HPDE6-E6E7 (cell line): ENCODE data around the gene NR6A1.
"Not testable (repeated sequence)": the region's sequence is repeated elsewhere in the genome, so short reads cannot be mapped to it uniquely, and the experiment has no call there.

Experiments
- DNase-seq: peaks from one replicate; pipeline ENCODE4 v3.0.0; 2011; ENCODE audit warnings: missing footprints; ENCODE audit errors: extremely low spot score

The NR6A1 gene

GRCh38 chr9:124776954-124777648 is 6.0 kb upstream of the NR6A1 start, which contains the start of gene OLFML2A:
Gene OLFML2A, plus strand, starts transcription at chr9:124777133. Its CDS starts 138 bp downstream, at chr9:124777271.
- no peak for DNase-seq

GRCh38 chr9:124776618-124776953 is 5.5 kb upstream of the NR6A1 start:
- DNase-seq: no peak

GRCh38 chr9:124774129-124774978 is 3.2 kb upstream of the NR6A1 start:
- peak; percentile 76 for DNase-seq

GRCh38 chr9:124773473-124774128 is 2.5 kb upstream of the NR6A1 start:
- DNase-seq: no peak

- not testable (repeated sequence) for DNase-seq
These were observed 1.8 kb upstream of the NR6A1 start for GRCh38 chr9:124772877-124773276.

GRCh38 chr9:124771867-124772679 is 962 bp upstream of the NR6A1 start:
- DNase-seq: no peak

GRCh38 chr9:124770359-124771020 is 621 bp downstream of the NR6A1 start:
- no peak for DNase-seq

GRCh38 chr9:124769549-124770358 is 1.4 kb downstream of the NR6A1 start:
- no peak for DNase-seq

- no peak for DNase-seq
These were observed 2.2 kb downstream of the NR6A1 start for GRCh38 chr9:124768750-124769548.

GRCh38 chr9:124768334-124768733 is 2.8 kb downstream of the NR6A1 start:
- DNase-seq: no peak

GRCh38 chr9:124767821-124768220 is 3.3 kb downstream of the NR6A1 start:
- no peak for DNase-seq

GRCh38 chr9:124766815-124767554 is 4.1 kb downstream of the NR6A1 start:
- DNase-seq: no peak

- no peak for DNase-seq
These were observed 4.8 kb downstream of the NR6A1 start for GRCh38 chr9:124766326-124766725.

- no peak for DNase-seq
These were observed 5.7 kb downstream of the NR6A1 start for GRCh38 chr9:124765439-124765835.

- no peak for DNase-seq
These were observed 6.2 kb downstream of the NR6A1 start for GRCh38 chr9:124764774-124765438.

- no peak for DNase-seq
These were observed 8.5 kb downstream of the NR6A1 start for GRCh38 chr9:124762633-124763032.

GRCh38 chr9:124761710-124762109 is 9.4 kb downstream of the NR6A1 start:
- DNase-seq: no peak

- no peak for DNase-seq
These were observed 9.9 kb downstream of the NR6A1 start for GRCh38 chr9:124761196-124761595.
